WTC11 (cell line): ENCODE results near the gene CPVL. TPM values are rescaled to one million over a fixed set of nuclear protein-coding genes. Genes with fewer than 3 reads are reported as not detected.

Experiments used
- ATAC-seq: fragments of 200-7000 bp; cut with Tn5 transposase; 2 replicates; pipeline ENCODE4 v1.10.0; 2021; ENCODE audit warnings: mild to moderate bottlenecking, moderate library complexity
- CTCF ChIA-PET: fragments of 300-600 bp; sonication (Branson Sonifier 250); formaldehyde crosslinking; loops from one replicate; lab custom pipeline; 2021; ENCODE audit warnings: antibody characterized with exemption; lab: Charles Lee
- POLR2A ChIA-PET: fragments of 350-600 bp; sonication (Branson Sonifier 250); formaldehyde crosslinking; loops from one replicate; lab custom pipeline; 2021; ENCODE audit warnings: antibody characterized with exemption; lab: Charles Lee
- DNase-seq: peaks from one replicate; pipeline ENCODE4 v3.0.0; 2021; ENCODE audit warnings: low spot score
- H3K27ac Mint-ChIP-seq: 2 replicates; pipeline ENCODE4 v1.8.0; 2021; ENCODE audit warnings: mixed read lengths
- H3K27me3 Mint-ChIP-seq: 2 replicates; pipeline ENCODE4 v1.8.0; 2021; ENCODE audit warnings: low read depth, mild to moderate bottlenecking, moderate library complexity, mixed read lengths
- H3K36me3 Mint-ChIP-seq: 2 replicates; pipeline ENCODE4 v1.8.0; 2021; ENCODE audit warnings: mixed read lengths
- H3K4me1 Mint-ChIP-seq: 2 replicates; pipeline ENCODE4 v1.8.0; 2022; ENCODE audit warnings: mixed read lengths
- H3K4me3 Mint-ChIP-seq: 2 replicates; pipeline ENCODE4 v1.8.0; 2021; ENCODE audit warnings: mild to moderate bottlenecking, moderate library complexity, mixed read lengths
- H3K9me3 Mint-ChIP-seq: 2 replicates; pipeline ENCODE4 v1.8.0; 2021; ENCODE audit warnings: mixed read lengths
- ARID4B ChIP-seq: sonication (generic); formaldehyde crosslinking; IDR thresholded peaks from 2 replicates; pipeline ENCODE4 v1.8.0; 2023; ENCODE audit warnings: missing genetic modification reagents, mild to moderate bottlenecking, borderline replicate concordance
- ATF1 ChIP-seq: sonication (generic); formaldehyde crosslinking; IDR thresholded peaks from 2 replicates; pipeline ENCODE4 v1.8.1; 2023; ENCODE audit warnings: mild to moderate bottlenecking, moderate library complexity, missing genetic modification reagents
- E2F1 ChIP-seq: sonication (generic); formaldehyde crosslinking; IDR thresholded peaks from 2 replicates; pipeline ENCODE4 v1.8.0; 2022; ENCODE audit warnings: mild to moderate bottlenecking, missing genetic modification reagents
- E2F4 ChIP-seq: sonication (generic); formaldehyde crosslinking; IDR thresholded peaks from 2 replicates; pipeline ENCODE4 v1.8.1; 2022; ENCODE audit warnings: low read depth, mild to moderate bottlenecking, moderate library complexity, missing genetic modification reagents, borderline replicate concordance
- FOXP4 ChIP-seq: sonication (generic); formaldehyde crosslinking; IDR thresholded peaks from 2 replicates; pipeline ENCODE4 v1.8.0; 2022; ENCODE audit warnings: mild to moderate bottlenecking, missing genetic modification reagents
- KAT7 ChIP-seq: sonication (generic); formaldehyde crosslinking; IDR thresholded peaks from 2 replicates; pipeline ENCODE4 v1.8.1; 2023; ENCODE audit warnings: missing genetic modification reagents, mild to moderate bottlenecking, borderline replicate concordance
- MAX ChIP-seq: sonication (generic); formaldehyde crosslinking; IDR thresholded peaks from 2 replicates; pipeline ENCODE4 v1.8.0; 2022; ENCODE audit warnings: mild to moderate bottlenecking, missing genetic modification reagents
- MLX ChIP-seq: sonication (generic); formaldehyde crosslinking; IDR thresholded peaks from 2 replicates; pipeline ENCODE4 v1.8.1; 2023; ENCODE audit warnings: mild to moderate bottlenecking, missing genetic modification reagents, moderate library complexity
- NFATC4 ChIP-seq: fragments of 250-450 bp; sonication (Bioruptor Pico); IDR thresholded peaks from 2 replicates; pipeline ENCODE4 v1.9.0; 2021; ENCODE audit warnings: mild to moderate bottlenecking
- NR1H2 ChIP-seq: sonication (generic); formaldehyde crosslinking; IDR thresholded peaks from 2 replicates; pipeline ENCODE4 v1.9.0; 2021; ENCODE audit warnings: mild to moderate bottlenecking, moderate library complexity, missing genetic modification reagents
- OVOL2 ChIP-seq: fragments of 250-450 bp; sonication (Bioruptor Pico); IDR thresholded peaks from 2 replicates; pipeline ENCODE4 v1.9.0; 2021; ENCODE audit warnings: mild to moderate bottlenecking, borderline replicate concordance
- SMAD4 ChIP-seq: sonication (generic); formaldehyde crosslinking; IDR thresholded peaks from 2 replicates; pipeline ENCODE4 v1.8.0; 2022; ENCODE audit warnings: mild to moderate bottlenecking, missing genetic modification reagents
- SP1 ChIP-seq: sonication (generic); formaldehyde crosslinking; conservative IDR thresholded peaks from 2 replicates; pipeline ENCODE4 v1.8.1; 2022; ENCODE audit warnings: missing genetic modification reagents
- TEAD1 ChIP-seq: sonication (generic); formaldehyde crosslinking; IDR thresholded peaks from 2 replicates; pipeline ENCODE4 v1.8.0; 2022; ENCODE audit warnings: mild to moderate bottlenecking, missing genetic modification reagents
- ZNF219 ChIP-seq: sonication (generic); formaldehyde crosslinking; IDR thresholded peaks from 2 replicates; pipeline ENCODE4 v1.8.0; 2023; ENCODE audit warnings: missing genetic modification reagents, mild to moderate bottlenecking, borderline replicate concordance
- ZNF232 ChIP-seq: sonication (generic); formaldehyde crosslinking; IDR thresholded peaks from 2 replicates; pipeline ENCODE4 v1.8.0; 2022; ENCODE audit warnings: mild to moderate bottlenecking, missing genetic modification reagents
- total RNA-seq: library from RNA; stranded (reverse); gene quantifications from 3 replicates; pipeline ENCODE4 v1.2.3, GENCODE V29; 2021

The CPVL gene
- total RNA-seq, 1 experiment from 2014 or later, result 34.2 TPM

GRCh38 chr7:29194206-29194593 is 47.9 kb upstream of the CPVL start:
- Mint-ChIP-seq H3K36me3 (no peaks in the 10 kb centered on the region), H3K9me3 (no peaks in the 10 kb centered on the region), H3K4me1 (peaks cover 55% of the 10 kb centered on the region), H3K4me3 (peak overlapping the region; percentile 80), H3K27ac (no peak overlapping the region), H3K27me3 (peaks cover 82% of the 10 kb centered on the region)
- TF ChIP-seq E2F4 (CRISPR knock-in tag) (0 out of 2 replicates have a peak, but pooled peaks have one; percentile 36), NFATC4 (CRISPR knock-in tag) (no peak), ARID4B (CRISPR knock-in tag) (0 out of 2 replicates have a peak, but pooled peaks have one; percentile 42)
- ATAC-seq (peak; percentile 17), DNase-seq (peak; percentile 49)
- ChIA-PET POLR2A (no interaction called here), CTCF (interaction anchor here (0.6 to 1.2 kb wide), 3 partner anchors 46 to 104 kb away, joined by 3 to 4 read pairs (median 4); no protein-coding TSS in a partner anchor)

GRCh38 chr7:29193316-29194205 is 47.2 kb upstream of the CPVL start:
- peaks cover 61% of the 10 kb centered on the region for H3K4me1 Mint-ChIP-seq
- CTCF ChIA-PET, result interaction anchor here (1.2 kb wide), 1 partner anchor 79 kb away, joined by 4 read pairs; no protein-coding TSS in a partner anchor

More at GRCh38 chr7:29193316-29194205, 47.2 kb upstream of the CPVL start:
- Mint-ChIP-seq H3K9me3 (no peaks in the 10 kb centered on the region), H3K36me3 (no peaks in the 10 kb centered on the region), H3K27ac (no peak overlapping the region), H3K27me3 (peaks cover 82% of the 10 kb centered on the region), H3K4me3 (peak overlapping the region; percentile 74)
- ATAC-seq (peak; percentile 6; the same call in 1 of the 2 replicates), DNase-seq (peak; percentile 26)
- POLR2A ChIA-PET, result no interaction called here
- no peak for TF ChIP-seq ATF1
- TF ChIP-seq ZNF232, result no peak
- TF ChIP-seq KAT7 (CRISPR knock-in tag), result no peak
- no peak for TF ChIP-seq SMAD4 (CRISPR knock-in tag)
- TF ChIP-seq TEAD1 (CRISPR knock-in tag), result no peak
- no peak for TF ChIP-seq FOXP4 (CRISPR knock-in tag)
- no peak for TF ChIP-seq SP1 (CRISPR knock-in tag)
- no peak for TF ChIP-seq NR1H2 (CRISPR knock-in tag)
- TF ChIP-seq E2F1, result no peak
- no peak for TF ChIP-seq ZNF219 (CRISPR knock-in tag)
- TF ChIP-seq MAX (CRISPR knock-in tag), result no peak
- TF ChIP-seq OVOL2 (CRISPR knock-in tag), result no peak
- TF ChIP-seq MLX (CRISPR knock-in tag), result no peak
